GM12865 (cell line): ENCODE results near the gene DOCK1.
"Not testable (repeated sequence)": the region's sequence is repeated elsewhere in the genome, so short reads cannot be mapped to it uniquely, and the experiment has no call there.

ENCODE experiments used
- DNase-seq: peaks from one replicate; pipeline ENCODE4 v3.0.0; 2010; ENCODE audit warnings: low read depth
- H3K4me3 ChIP-seq: 2 replicates; pipeline ENCODE4 v1.5.1; 2011; ENCODE audit warnings: mild to moderate bottlenecking, low read depth, low read length, control low read depth
- CTCF ChIP-seq: IDR thresholded peaks from 2 replicates; pipeline ENCODE4 v1.5.1; 2011; ENCODE audit warnings: low read length, control low read depth, low read depth, inconsistent platforms; ENCODE audit not compliant: insufficient read depth; ENCODE audit errors: missing control alignments

The DOCK1 gene

GRCh38 chr10:126876456-126876855 is 28.8 kb upstream of the DOCK1 start:
- H3K4me3 ChIP-seq: no peak overlapping the region
- DNase-seq: no peak
- TF ChIP-seq CTCF: no peak

GRCh38 chr10:126877390-126877789 is 27.8 kb upstream of the DOCK1 start:
- DNase-seq: no peak
- H3K4me3 ChIP-seq: no peak overlapping the region
- no peak for TF ChIP-seq CTCF

DNA sequence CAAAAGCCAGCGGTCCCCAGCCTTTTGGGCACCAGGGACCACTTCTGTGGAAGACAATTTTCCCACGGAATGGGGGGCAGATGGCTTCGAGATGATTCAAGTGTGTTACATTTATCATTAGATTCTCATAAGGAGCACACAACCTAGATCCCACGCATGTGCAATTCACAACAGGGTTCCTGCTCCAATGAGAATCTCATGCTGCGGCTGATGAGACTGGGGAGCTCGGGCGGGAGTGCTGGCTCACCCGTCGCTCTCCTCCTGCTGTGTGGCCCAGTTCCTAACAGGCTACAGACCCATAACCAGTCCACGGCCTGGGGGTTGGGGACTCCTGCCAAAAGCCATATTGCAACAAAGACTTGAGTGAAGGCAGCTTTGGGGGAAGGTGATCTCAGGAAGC is 26.6 kb upstream of the DOCK1 start:
- no peak for DNase-seq
- H3K4me3 ChIP-seq: no peak overlapping the region
- no peak for TF ChIP-seq CTCF

DNA sequence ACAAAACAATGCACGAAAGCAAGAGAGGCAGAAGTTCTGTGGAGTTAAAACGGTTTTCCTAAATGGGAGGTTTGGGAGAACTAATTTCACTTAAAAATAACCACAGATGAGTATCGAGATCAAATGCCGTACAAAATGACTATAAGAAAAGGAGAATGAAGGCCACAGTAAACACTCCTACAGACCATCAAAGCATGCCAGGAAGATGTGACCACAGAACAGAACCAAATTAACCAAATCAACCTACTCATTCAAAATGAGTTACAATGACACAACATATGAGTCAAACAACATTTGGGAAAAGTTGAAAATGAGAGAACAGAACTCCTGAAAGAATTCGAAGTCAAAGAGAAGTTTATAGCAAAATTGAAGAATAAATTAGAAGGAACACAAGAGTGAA is 24.3 kb upstream of the DOCK1 start:
- no peak overlapping the region for H3K4me3 ChIP-seq
- no peak for TF ChIP-seq CTCF
- DNase-seq: no peak

DNA sequence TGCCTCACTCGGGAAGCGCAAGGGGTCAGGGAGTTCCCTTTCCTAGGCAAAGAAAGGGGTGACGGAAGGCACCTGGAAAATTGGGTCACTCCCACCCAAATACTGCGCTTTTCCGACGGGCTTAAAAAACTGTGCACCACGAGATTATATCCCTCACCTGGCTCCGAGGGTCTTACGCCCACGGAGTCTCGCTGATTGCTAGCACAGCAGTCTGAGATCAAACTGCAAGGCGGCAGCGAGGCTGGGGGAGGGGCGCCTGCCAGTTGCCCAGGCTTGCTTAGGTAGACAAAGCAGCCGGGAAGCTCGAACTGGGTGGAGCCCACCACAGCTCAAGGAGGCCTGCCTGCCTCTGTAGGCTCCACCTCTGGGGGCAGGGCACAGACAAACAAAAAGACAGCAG is 23.2 kb upstream of the DOCK1 start:
- DNase-seq, H3K4me3 ChIP-seq: not testable (repeated sequence)

- H3K4me3 ChIP-seq, DNase-seq: not testable (repeated sequence)
Observed at GRCh38 chr10:126888436-126888835, 16.8 kb upstream of the DOCK1 start.

DNA sequence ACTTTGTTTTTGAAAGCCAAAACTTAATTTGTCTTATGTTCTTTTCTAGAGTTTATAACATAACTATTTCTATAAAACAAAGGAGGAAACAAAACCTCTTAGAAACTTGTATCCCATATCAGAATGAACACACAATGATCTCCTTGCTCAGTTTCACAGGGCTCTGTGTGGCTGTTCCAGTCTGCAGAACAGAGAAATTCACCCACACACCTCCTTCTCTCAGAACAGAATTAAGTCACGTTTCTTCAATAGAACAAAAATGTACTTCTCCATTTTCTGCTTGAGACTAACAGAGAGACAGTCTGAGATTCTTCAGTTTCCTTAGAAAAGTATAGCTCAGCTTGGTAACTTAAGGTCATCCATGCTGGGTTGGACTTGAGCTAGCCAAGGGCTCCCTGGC is 15.8 kb upstream of the DOCK1 start:
- no peak for TF ChIP-seq CTCF
- no peak overlapping the region for H3K4me3 ChIP-seq
- no peak for DNase-seq

DNA sequence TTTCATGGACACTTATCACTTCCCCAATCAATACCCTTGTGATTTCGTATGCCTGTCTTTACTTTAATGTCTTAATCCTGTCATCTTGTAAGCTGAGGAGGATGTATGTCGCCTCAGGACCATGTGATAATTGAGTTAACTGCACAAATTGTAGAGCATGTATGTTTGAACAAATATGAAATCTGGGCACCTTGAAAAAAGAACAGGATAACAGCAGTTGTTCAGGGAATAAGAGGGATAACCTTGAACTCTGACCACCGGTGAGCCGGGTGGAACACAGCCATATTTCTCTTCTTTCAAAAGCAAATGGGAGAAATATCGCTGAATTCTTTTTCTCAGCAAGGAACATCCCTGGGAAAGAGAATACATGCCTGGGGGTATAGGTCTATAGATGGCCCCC is 14.4 kb upstream of the DOCK1 start:
- DNase-seq, H3K4me3 ChIP-seq: not testable (repeated sequence)

DNA sequence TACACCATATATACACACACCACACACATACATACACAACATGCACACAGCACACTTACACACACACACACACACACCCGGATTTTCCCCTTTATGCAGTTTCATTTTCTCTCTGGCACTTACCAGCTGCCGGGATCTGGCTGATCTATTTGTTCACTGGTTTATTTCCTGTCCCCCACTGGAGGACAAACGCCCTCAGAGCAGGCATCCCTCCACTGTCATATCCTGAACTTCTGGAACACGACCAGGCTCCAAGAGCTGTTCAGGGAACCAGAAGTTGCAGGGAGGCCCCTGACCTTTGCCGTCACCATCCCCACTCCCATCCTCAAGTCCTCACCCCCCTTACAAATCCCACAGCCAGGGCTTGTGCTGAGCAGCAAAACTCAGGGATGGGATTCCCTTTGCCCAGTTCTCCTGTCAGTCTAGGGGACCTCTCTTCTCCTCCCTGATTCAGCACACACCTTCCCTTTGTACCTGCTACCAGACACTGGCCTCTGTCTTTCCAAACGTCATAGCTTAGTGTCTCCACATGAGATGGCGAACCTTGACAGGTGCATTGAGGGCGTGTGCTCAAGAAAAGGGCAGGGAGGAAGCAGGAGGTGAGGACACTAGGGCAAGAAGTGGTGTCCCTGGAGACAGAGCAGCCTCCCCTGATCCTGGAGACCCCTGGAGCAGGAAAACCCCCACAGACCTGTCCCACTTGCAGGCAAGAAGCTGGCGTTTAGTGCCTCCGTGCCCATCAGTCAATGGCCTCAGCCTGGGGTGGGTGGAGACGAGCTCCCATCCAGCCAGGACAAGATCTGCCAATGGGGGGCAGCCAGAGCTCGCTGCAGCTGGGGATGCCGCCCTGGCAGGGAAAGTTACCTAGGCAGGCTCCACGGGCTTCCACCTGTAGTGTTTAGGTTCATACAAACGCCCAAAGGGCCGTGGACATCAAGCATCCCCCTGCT is 12.7 kb upstream of the DOCK1 start:
- TF ChIP-seq CTCF: no peak
- no peak for DNase-seq
- H3K4me3 ChIP-seq: no peak overlapping the region
